GM12801 (cell line): ENCODE data around the gene PSMC2.

Experiments
- TF ChIP-seq, protein P1 (sequence below): IDR thresholded peaks from one replicate; pipeline ENCODE4 v1.5.1; 2011; ENCODE audit warnings: control low read depth; ENCODE audit not compliant: insufficient read length; ENCODE audit errors: extremely low read depth

Gene PSMC2

DNA sequence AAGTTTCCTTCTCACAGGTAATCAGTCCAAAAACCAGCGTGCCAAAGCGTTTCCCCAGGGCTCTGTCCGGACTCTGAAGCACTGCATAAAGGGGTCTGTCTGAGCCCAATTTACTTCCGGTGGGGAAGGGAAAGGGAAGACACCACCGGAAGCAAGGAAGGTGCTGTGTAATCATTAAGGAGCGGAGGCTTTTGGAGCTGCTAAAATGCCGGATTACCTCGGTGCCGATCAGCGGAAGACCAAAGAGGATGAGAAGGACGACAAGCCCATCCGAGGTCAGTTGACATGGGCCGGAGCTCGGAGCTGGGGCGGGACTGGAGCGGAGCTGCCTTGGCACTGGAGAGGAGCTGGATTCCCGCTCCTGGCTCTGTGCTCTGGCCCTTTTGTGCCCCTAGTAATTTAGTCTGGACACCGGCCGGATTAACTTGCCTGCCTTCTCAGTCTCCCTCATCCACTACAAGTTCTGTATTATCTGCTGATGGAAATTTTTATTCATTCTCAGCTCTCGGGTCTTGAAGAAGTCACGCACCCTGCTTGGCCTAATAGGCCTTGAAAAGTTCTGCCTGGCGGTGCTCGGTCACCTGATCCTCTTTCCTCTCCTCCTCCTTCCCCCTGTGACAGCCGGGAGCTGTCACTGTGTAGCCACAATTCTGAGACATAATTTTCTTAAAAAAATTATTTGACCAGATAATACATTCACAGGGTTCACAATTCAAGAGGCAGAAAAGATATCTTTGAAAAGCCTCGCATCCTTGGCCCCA lies at the start of gene PSMC2:
Gene PSMC2, plus strand, starts transcription at position 137 of the 761 bp plus-strand sequence. Its CDS starts 69 bp downstream, at position 206.
- TF ChIP-seq, protein P1, sequence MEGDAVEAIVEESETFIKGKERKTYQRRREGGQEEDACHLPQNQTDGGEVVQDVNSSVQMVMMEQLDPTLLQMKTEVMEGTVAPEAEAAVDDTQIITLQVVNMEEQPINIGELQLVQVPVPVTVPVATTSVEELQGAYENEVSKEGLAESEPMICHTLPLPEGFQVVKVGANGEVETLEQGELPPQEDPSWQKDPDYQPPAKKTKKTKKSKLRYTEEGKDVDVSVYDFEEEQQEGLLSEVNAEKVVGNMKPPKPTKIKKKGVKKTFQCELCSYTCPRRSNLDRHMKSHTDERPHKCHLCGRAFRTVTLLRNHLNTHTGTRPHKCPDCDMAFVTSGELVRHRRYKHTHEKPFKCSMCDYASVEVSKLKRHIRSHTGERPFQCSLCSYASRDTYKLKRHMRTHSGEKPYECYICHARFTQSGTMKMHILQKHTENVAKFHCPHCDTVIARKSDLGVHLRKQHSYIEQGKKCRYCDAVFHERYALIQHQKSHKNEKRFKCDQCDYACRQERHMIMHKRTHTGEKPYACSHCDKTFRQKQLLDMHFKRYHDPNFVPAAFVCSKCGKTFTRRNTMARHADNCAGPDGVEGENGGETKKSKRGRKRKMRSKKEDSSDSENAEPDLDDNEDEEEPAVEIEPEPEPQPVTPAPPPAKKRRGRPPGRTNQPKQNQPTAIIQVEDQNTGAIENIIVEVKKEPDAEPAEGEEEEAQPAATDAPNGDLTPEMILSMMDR = no peak

DNA sequence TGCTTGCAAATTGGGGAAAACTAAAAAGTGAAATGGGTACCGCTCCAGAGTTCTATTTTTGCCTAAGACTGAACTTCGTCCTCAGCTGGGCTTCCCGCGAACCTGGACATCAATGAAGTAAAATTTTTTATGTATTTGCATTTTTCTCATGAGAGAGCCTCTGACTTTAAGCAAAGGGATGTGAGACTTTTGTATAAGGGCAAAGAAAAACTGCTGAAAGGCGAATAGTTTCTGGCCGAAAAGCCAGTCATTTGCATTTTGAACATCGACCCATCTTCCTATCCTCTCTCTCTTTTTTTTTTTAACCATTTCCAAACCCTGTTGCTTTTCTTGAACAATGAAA lies 49.6 kb upstream of the PSMC2 start:
- TF ChIP-seq, protein P1 = no peak

DNA sequence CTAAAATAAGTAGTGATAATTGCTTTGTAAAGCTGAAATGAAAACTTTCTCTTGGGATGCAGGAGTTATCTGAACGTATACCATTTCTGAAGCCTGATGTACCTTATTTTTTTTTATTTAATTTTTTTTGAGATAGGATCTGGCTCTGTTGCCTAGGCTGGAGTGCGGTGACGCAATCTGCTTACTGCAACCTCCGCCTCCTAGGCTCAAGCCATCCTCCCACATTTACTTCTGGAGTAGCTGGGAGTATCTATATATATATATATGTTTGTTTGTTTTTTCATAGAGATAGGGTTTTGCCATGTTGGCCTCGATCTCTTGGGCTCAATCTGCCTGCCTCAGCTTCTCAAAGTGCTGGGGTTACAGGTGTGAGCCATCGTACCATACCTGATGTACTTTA lies 47.8 kb upstream of the PSMC2 start:
- TF ChIP-seq, protein P1 = no peak

DNA sequence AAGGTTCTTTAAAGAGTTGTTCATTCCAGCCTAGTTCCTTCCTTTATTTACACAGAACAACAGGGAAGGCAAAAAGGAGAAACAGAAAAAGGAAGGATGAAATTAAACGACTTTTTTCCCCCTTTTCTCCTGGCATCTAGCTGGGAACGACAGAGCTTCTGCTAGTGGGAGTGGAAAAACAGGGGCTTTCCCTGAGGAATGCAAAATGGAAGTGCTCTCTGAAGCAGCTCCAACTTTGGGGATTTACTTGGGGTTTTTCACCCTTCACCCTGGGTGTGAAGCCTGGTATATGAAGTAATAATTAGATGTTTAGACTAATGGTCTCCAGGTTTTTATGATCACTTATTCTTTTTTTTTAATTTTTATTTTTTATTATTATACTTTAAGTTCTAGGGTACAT lies 46.0 kb upstream of the PSMC2 start:
- TF ChIP-seq, protein P1 = no peak

DNA sequence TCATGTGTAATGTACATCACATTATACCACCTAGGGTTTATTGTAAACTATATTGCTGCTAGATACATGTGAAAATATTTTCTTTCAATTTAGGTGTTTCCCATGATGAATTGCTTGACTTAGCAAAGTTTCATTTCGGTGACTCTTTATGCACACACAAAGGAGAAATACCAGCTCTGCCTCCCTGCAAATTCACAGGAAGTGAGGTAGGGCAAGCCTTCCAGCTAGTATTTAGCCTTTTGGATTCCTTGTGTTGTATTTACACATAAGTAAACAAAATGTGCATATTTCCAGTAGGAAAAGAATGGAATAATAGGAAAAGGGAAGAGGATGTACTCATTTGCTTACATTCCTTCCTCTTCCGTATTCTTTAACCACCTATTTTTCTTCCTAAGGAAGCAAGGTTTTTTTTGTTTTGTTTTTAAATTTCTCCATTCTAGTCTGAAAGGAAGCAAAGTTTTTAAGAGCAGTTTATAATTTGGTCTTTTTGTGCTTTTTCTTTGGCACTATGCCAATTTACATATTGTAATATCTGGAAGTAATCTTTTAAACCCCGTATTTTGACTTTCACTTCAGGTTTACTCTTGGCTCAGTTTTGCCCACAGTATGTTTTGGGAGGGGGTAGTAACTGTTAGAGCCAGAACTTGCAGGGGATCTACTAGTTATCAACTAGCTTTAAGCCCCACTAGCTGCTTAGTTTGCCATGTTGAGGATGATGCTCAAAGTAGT lies 39.8 kb upstream of the PSMC2 start:
- TF ChIP-seq, protein P1 = no peak

DNA sequence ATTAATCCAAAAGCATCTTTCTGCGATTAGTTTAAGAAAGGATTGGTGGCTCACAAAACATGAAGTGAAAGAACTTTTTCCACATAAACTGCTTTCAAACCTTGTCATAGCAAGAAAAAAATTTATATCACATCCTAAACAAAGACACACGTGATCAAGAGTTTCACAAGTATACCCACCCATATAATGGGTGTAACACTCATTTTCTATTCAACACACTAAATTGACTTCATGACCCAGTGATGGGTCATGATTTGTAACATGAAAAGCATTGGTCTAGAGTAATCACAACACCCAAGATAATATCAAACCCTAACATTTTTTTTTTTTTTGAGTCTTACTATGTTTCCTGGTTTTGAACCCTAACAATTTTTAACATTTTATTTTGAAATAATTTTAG lies 32.6 kb upstream of the PSMC2 start:
- TF ChIP-seq, protein P1 = no peak

DNA sequence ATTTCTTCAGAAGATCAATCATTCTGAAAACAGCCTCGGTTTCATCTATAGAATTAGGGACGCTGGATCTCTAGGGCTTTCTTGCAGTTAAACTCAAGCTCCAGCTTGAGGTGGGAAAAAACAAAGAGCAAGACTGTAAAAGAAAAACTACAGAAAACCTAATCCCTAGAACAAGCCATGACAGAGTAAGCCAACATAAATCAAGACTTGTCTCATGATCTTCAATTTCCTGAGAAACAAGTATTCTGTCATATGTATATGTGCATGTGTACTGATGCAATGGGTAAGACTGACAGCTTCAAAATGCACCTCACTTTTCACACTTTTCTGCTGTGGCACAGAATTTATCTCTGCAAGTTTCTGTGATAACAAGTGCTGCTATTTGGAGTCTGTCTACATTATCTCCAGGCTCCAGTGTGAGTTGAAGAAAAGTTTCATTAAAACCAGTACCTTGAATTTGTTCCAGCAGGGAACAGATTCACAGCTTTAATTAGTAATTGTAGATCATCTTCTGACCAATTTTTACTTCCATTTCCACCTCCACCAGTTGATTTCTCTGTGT lies 31.0 kb upstream of the PSMC2 start:
- TF ChIP-seq, protein P1 = no peak
